Activated CD4-positive, alpha-beta T cell treated with anti-CD3 and anti-CD28 coated beads, Interleukin-2, amount 50 U/mL, for 24 hours (primary cell): Measurements from ENCODE around the gene ELFN1.

ENCODE experiments used
- DNase-seq, 2 donors: peaks; one replicate each; pipeline ENCODE4 v3.0.0-alpha.2; 2020; ENCODE audit warnings: low read depth in 1 of 2, low spot score in 1 of 2

ELFN1 gene

GRCh38 chr7:1642291-1642731 lies 27.8 kb upstream of the ELFN1 start:
- no peak for DNase-seq

DNA sequence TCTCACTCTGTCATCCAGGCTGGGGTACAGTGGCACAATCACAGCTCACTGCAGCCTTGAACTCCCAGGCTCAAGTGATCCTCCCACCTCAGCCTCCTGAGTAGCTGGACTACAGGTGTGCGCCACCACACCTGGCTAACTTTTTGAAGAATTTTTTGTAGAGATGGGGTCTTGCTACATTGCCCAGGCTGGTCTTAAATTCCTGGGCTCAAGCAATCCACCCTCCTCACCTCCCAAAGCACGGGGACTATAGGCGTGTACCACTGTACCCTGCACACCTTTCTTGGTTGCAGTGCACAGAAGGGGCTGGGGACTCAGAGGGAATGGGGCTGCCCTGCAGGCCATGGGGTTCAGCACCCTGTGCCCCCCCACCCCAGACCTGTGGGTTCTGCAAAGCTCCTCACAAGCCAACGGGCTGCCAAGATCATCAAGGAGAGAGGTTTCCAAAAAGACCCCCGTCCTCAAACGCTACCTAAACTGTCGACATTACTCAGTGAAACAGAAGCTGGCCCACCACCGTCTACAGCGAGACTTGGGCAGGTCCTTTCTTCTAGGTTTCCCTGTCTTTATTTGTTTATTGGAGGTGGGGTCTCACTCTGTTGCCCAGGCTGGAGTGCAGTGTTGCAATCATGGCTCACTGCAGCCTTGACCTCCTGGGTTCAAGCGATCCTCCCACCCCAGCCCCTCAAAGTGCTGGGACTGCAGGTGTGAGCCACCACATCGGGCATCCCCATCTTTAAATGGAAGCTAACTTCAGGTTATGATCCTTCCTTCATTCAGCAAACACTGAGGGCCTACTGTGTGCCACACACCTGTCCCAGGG lies 26.6 kb upstream of the ELFN1 start:
- DNase-seq = no peak

- DNase-seq = no peak
Observed at GRCh38 chr7:1644341-1645070, 25.6 kb upstream of the ELFN1 start.

DNA sequence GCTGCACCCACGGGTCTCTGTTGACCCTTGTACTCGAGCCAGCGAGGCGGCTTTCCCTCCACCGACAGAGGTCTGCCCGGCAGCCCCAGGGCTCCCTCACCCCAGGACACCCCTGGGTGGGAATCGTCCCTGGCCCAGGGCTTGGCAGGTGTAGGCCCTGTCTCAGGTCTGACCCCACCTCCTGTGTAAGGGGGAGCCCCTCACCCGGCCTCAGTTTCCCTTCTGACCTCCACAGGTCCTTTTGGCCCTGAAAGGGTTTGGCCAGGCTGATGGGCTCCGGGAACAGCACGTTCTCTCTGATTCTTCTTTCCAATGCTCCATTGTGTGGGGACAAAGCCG lies 25.0 kb upstream of the ELFN1 start:
- DNase-seq = no peak

GRCh38 chr7:1645476-1645875 lies 24.6 kb upstream of the ELFN1 start:
- DNase-seq = no peak

DNA sequence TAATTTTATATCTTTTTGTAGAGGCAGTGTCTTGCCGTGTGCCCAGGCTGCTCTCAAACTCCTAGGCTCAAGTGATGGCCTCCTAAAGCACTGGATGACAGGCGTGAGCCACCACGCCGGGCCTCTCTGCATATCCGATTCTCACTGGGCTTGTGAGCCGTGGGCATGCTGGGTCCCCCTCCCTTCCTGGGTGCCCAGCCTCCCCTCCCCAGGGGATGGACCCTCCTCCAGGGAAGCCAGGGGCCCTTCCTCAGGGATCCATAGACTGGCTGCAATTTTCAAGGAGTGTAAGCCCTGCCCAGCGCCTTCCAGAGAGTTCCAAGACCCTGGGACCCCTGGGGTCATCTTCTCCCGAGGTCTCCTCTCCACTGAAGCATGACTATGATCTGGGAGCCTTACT lies 23.7 kb upstream of the ELFN1 start:
- DNase-seq = no peak

DNA sequence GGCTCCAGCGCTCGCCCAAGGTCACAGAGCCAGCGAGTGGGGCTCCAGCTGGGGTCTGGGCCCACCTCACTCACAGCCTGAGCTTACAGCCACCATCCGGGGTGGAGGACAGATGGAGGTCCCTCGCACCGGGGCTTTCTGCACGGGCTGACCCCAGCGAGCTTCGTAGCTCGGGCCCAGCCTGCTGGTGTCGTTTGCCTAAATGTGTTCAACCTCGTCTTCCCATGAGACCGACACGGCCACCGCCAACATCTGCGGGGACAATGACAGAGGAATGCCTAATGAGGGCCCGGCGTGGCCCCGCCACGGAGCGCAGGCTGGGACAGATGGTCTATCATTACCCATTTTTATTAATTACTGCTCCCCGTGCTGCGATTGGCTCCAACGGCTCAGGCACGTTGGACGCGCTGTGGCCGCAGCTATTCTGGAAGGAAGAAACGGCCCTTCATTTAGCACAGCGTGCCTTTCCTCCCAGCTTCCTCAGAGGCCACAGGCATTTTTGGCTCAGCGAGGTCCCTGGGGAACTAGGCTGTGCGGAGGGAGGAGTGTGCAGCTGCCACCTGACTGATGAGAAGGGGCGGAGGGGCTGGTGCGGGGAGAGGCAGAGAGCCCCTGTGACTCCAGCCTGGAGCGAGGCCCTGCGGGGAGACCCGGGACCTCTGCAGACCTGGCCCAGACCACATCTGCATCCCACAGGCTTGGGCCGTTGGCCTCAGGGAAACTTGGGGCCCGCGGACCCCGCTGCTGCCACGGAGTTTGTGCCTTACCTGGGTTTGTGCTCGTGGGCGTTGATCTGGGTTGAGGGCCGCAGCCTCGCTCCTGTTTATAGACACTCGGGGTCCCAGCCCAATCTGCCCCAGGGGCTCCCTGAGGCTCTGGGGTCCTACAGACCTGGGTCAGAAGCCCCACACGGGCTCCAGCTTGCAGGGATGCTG lies 22.9 kb upstream of the ELFN1 start:
- DNase-seq = no peak

GRCh38 chr7:1647961-1648672 lies 22.0 kb upstream of the ELFN1 start:
- DNase-seq = no peak

DNA sequence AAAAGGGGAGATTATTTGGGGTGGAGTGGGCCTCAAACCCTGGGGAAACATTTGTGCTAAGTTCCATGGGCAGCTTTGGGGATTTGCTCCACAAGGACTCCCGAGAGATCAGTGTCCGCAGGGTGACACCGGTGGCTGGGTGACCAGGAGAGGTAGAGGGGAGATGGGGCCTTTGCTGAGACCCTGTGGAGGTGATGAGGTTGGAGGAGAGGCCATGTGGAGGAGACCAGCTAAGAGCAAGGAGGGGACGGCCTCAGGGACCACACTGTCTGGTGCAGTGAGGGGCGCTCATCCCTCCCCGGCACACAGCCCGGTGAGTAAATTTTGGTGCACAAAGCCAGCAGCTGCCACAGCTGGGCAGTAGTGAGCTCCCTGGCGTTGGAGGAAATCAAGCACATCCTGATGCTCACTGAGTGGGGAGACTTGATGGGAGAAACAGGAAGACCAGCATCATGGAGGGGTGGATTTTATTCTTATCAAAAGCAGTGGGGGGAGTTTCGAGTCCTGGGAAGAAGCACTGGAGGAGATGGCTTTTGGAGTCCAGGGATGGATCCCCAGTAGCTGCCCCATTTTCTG lies 20.2 kb upstream of the ELFN1 start:
- DNase-seq = no peak

- no peak for DNase-seq
Observed at GRCh38 chr7:1650363-1651030, 19.6 kb upstream of the ELFN1 start.

GRCh38 chr7:1651031-1651446 lies 19.0 kb upstream of the ELFN1 start:
- DNase-seq = no peak

DNA sequence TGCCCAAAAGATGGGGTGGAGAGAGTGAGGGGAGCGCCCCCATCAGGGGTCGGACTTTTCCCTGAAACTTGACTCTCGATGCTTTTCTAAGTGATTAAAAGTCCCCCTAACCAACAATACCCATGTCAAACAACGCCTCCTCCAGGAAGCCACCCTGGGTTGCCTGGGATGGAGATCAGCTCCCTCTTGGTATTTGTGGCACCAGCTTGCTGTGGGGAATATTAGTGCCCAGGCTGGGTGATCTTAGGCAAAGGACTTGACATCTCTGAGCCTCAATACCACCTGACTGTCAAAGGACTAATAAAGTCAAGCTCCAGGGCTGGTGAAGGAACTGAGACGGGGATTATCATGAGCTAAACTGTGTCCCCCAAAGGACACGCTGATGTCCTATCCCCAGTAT lies 18.2 kb upstream of the ELFN1 start:
- DNase-seq = no peak

DNA sequence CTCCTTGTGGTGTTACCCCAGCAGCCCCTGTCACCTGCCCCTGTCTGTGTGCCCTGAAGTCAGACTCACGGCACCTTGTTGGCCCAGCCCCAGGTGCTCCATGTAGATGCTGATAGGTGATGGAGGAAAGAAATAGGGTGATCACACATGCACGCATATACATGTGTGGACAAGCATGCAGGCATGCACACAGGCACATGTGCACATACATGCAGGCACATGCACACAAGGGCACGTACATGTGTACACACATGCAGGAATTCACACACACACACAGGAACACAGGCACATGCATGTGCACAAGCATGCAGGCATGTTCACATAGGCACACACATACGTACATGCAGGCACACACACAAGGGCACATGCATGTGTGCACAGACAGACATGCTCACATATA lies 16.6 kb upstream of the ELFN1 start:
- no peak for DNase-seq

DNA sequence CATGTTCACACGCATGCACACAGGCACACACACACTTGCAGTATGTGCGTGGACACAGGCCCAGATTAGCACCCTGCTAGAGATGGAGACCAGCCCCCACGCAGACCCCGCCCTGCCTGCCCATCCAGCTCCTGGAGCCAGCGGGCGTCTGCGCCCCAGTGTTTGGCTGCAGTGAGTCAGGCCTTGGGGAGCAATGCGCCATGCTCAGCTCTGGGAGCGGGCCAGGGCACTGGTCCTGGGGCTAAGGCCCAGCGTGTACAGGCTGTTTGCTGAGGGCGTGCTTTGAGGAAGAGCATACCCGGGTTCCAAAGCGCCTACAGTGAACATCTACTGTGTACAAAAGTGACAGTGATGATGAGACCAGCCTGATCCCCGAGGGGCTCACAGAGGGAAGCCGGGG lies 16.0 kb upstream of the ELFN1 start:
- DNase-seq = no peak

GRCh38 chr7:1654738-1655475 lies 15.2 kb upstream of the ELFN1 start:
- no peak for DNase-seq

DNA sequence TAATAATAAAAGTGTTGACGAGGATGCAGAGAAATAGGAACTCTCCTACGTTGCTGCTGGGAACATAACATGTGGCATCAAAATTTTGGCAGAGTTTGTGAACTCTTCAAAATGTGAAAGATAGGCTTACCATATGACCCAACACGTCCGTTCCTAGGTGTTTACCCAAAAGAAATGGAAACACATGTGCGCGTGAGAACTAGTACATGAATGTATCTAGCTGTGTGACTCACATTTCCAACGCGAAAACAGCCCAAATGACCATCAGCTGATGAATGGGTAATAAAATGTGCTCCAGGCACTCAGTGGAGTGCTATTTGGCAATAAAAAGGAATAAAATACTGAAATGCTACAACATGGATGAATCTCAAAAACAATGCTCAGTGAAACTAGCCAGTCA lies 10.4 kb upstream of the ELFN1 start:
- DNase-seq = no peak

DNA sequence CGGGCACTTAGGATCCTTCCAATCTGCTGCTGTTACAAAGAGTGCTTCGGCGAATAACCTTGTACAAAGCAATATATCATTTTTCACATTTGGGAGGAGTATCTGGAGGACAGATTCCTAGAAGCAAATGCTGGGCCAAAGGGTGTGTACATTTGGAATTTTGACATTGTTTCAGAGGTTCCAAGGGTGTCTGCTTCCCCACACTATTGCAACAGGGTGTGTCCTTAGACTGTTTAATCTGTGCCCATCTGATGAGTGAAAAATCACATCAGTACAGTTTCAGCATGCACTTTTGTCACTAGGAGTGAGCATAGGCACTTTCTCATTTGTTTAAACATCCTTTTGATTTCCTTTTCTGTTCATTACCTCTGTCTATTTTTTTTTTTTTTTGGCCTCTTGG lies 8.6 kb upstream of the ELFN1 start:
- no peak for DNase-seq

GRCh38 chr7:1662101-1662500 lies 8.0 kb upstream of the ELFN1 start:
- DNase-seq = no peak

DNA sequence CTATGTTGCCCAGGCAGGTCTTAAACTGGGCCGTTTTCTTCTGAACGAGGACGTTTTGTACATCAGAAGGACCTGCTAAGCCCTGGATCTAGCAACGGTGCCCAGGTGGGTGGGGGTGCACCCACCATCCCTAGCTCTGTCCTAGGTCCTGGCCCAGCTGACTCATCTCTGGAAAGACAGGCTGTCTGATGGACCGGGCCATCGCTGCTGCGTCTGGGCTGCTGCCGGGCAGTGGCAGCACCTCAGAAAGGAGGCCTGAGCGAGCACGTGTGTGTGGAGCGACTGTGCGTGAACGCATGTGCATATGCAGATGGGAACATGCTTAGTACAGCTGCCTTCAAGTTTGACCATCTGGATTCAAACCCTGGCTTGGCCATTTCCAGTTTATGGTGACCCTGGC lies 7.3 kb upstream of the ELFN1 start:
- no peak for DNase-seq
